H1 (cell line): ENCODE measurements around the gene NDUFS3. TPM values are rescaled to one million over a fixed set of nuclear protein-coding genes. Genes with fewer than 3 reads are reported as not detected.
A peak's percentile ranks its signal among the peaks of the same experiment; 100 is the strongest.

Source experiments
- ATF2 ChIP-seq: IDR thresholded peaks from 2 replicates; pipeline ENCODE4 v1.6.1; 2012; ENCODE audit warnings: low read length, inconsistent platforms
- ATF3 ChIP-seq: IDR thresholded peaks from 2 replicates; pipeline ENCODE4 v1.6.1; 2011; ENCODE audit warnings: low read depth, mild to moderate bottlenecking, low read length; ENCODE audit not compliant: insufficient read depth
- CHD2 ChIP-seq: IDR thresholded peaks from 2 replicates; pipeline ENCODE4 v1.6.1; 2012; ENCODE audit warnings: low read length, improper control_type of control experiment
- CTBP2 ChIP-seq: IDR thresholded peaks from 2 replicates; pipeline ENCODE4 v1.7.0; 2011; ENCODE audit warnings: borderline replicate concordance, mild to moderate bottlenecking, moderate library complexity, mixed read lengths, low read length; ENCODE audit not compliant: insufficient read depth, insufficient read length
- EGR1 ChIP-seq: IDR thresholded peaks from 2 replicates; pipeline ENCODE4 v1.6.1; 2011; ENCODE audit warnings: low read depth, low read length, borderline replicate concordance
- GABPA ChIP-seq: IDR thresholded peaks from 2 replicates; pipeline ENCODE4 v1.6.1; 2011; ENCODE audit warnings: mild to moderate bottlenecking, low read length, moderate library complexity, borderline replicate concordance; ENCODE audit not compliant: insufficient read depth
- HDAC2 ChIP-seq, 2 experiments: fragments of 300-600 bp in 1 of 2; sonication (generic) in 1 of 2; IDR thresholded peaks; 2 replicates each; pipeline ENCODE4 v1.6.1; 2011 to 2012; ENCODE audit warnings: low read depth in 2 of 2, low read length in 2 of 2, mild to moderate bottlenecking in 2 of 2, moderate library complexity in 2 of 2, borderline replicate concordance in 1 of 2, inconsistent platforms in 1 of 2
- HDAC6 ChIP-seq: IDR thresholded peaks from one replicate; pipeline ENCODE4 v1.7.1; 2012; ENCODE audit warnings: low read depth, mild to moderate bottlenecking, inconsistent platforms, low read length, moderate library complexity
- JUND ChIP-seq: IDR thresholded peaks from 2 replicates; pipeline ENCODE4 v1.6.1; 2011; ENCODE audit warnings: mild to moderate bottlenecking, improper control_type of control experiment, low read length
- KDM1A ChIP-seq: fragments of 200-600, 300-600 bp; sonication (generic); IDR thresholded peaks from 2 replicates; pipeline ENCODE4 v1.7.1; 2016; ENCODE audit warnings: mild to moderate bottlenecking, low read length, borderline replicate concordance
- KDM4A ChIP-seq: IDR thresholded peaks from one replicate; pipeline ENCODE4 v1.7.1; 2012; ENCODE audit warnings: low read depth, mild to moderate bottlenecking, moderate library complexity, low read length, inconsistent platforms; ENCODE audit not compliant: severe bottlenecking
- MAFK ChIP-seq: IDR thresholded peaks from 2 replicates; pipeline ENCODE4 v1.6.1; 2012; ENCODE audit warnings: low read depth, mild to moderate bottlenecking, improper control_type of control experiment, low read length
- MAX ChIP-seq: IDR thresholded peaks from 2 replicates; pipeline ENCODE4 v1.6.1; 2012; ENCODE audit warnings: inconsistent platforms
- POLR2A ChIP-seq, 2 experiments: IDR thresholded peaks; 1 replicate in 1 of 2; 2 replicates in 1 of 2; pipeline ENCODE4 v1.6.1; 2011; ENCODE audit warnings: low read depth in 2 of 2, low read length in 2 of 2, mild to moderate bottlenecking in 2 of 2; ENCODE audit errors: control extremely low read depth in 1 of 2
- POLR2AphosphoS5 ChIP-seq: IDR thresholded peaks from 2 replicates; pipeline ENCODE4 v1.6.1; 2011; ENCODE audit warnings: low read depth, low read length
- RXRA ChIP-seq: IDR thresholded peaks from 2 replicates; pipeline ENCODE4 v1.6.1; 2011; ENCODE audit warnings: low read depth, mild to moderate bottlenecking, low read length, moderate library complexity; ENCODE audit not compliant: insufficient read depth
- SAP30 ChIP-seq: fragments of 300-600 bp; sonication (generic); IDR thresholded peaks from 2 replicates; pipeline ENCODE4 v1.7.1; 2012; ENCODE audit warnings: low read length, moderate library complexity, mild to moderate bottlenecking, inconsistent platforms; ENCODE audit not compliant: insufficient read depth, insufficient replicate concordance
- SIRT6 ChIP-seq: IDR thresholded peaks from one replicate; pipeline ENCODE4 v1.7.1; 2012; ENCODE audit warnings: low read length, inconsistent platforms
- SIX5 ChIP-seq: IDR thresholded peaks from 2 replicates; pipeline ENCODE4 v1.6.1; 2011; ENCODE audit warnings: mild to moderate bottlenecking, low read depth, low read length
- ZNF274 ChIP-seq: IDR thresholded peaks from 2 replicates; pipeline ENCODE4 v1.7.0; 2012; ENCODE audit warnings: low read length, borderline replicate concordance; ENCODE audit errors: extremely low read depth
- polyA plus RNA-seq, 7 experiments: library from polyadenylated mRNA; depleted of rRNA in 3 of 7; stranded (reverse) in 5 of 7; unstranded in 2 of 7; fragments of >200 nt in 5 of 7; fragments of 200-250 nt in 2 of 7; gene quantifications; 1 replicate in 5 of 7; 2 replicates in 1 of 7; 4 replicates in 1 of 7; pipeline versions ENCODE4 v1.2.1 to v1.2.3, GENCODE V29; 2011 to 2013; ENCODE audit warnings: missing spikeins in 2 of 7, mixed read lengths in 2 of 7
- total RNA-seq: library from RNA; stranded (reverse); fragmentation: NEBNext Ultra II Directional; extraction: Animal tissue kit (Norgen Biotek cat#: 25700); gene quantifications from 2 replicates; pipeline ENCODE4 v1.2.1, GENCODE V29; 2021

Gene NDUFS3
- total and polyA plus RNA-seq, 2 of the 8 experiments (the other 6 are each of a cell fraction or from before 2014, with no cell fraction given): 135 to 241 TPM

- TF ChIP-seq ATF2 (no peak), POLR2AphosphoS5 (peak; percentile 41), KDM4A (peak; percentile 42), HDAC2 (IDR thresholded peaks at IDR 0.05; ENCODE audit: borderline replicate concordance in 1 of 2, low read depth in 2 of 2, low read length in 2 of 2) (0 out of 4 replicates have a peak, but pooled peaks of 1 of the 2 experiments have one; percentile 24), ZNF274 (no peak), JUND (0 out of 2 replicates have a peak, but pooled peaks have one; percentile 13), RXRA (no peak), EGR1 (0 out of 2 replicates have a peak, but pooled peaks have one; percentile 52), CTBP2 (no peak), POLR2A (IDR thresholded peaks at IDR 0.05; ENCODE audit: control extremely low read depth in 1 of 2, low read depth in 2 of 2, low read length in 2 of 2) (peak; percentile 42 to 71), CHD2 (peak; percentile 12; the same call in 1 of the 2 replicates), MAX (peak; percentile 72), GABPA (no peak; the same call in 1 of the 2 replicates), ATF3 (no peak), MAFK (no peak), HDAC6 (no peak), SIX5 (no peak), SIRT6 (no peak), SAP30 (no peak), KDM1A (0 out of 2 replicates have a peak, but pooled peaks have one; percentile 9)
Observed at GRCh38 chr11:47552566-47553405, 26.1 kb upstream of the NDUFS3 start, which contains the start of gene CELF1 (continued).
